NCI-H2196 treated with DMSO at 0.1 percent for 48 hours (cell line): ENCODE data around the gene CD3E.

Source experiments
- DNase-seq: peaks from one replicate; lab custom pipeline; 2025; ENCODE audit not compliant: unreplicated experiment; lab: John Stamatoyannopoulos, UW

Gene CD3E

GRCh38 chr11:118304568-118305248 lies at the start of gene CD3E:
CD3E (plus strand) TSS chr11:118304730; CDS start chr11:118304953, 223 bp downstream.
- no peak for DNase-seq

- no peak for DNase-seq
Measured at GRCh38 chr11:118258410-118258809, 46.1 kb upstream of the CD3E start.

- DNase-seq: no peak
Measured at GRCh38 chr11:118259138-118259537, 45.4 kb upstream of the CD3E start.

GRCh38 chr11:118260353-118260752 lies 44.2 kb upstream of the CD3E start:
- DNase-seq: no peak

- no peak for DNase-seq
Measured at GRCh38 chr11:118263112-118263511, 41.4 kb upstream of the CD3E start.

GRCh38 chr11:118263695-118264568 lies 40.6 kb upstream of the CD3E start, which contains the start of gene MPZL2:
MPZL2 (minus strand) TSS chr11:118264297; CDS start chr11:118264153, 144 bp downstream.
- DNase-seq: no peak

- DNase-seq: no peak
Measured at GRCh38 chr11:118264569-118265465, 39.7 kb upstream of the CD3E start.

- DNase-seq: no peak
Measured at GRCh38 chr11:118265954-118266353, 38.6 kb upstream of the CD3E start.

- no peak for DNase-seq
Measured at GRCh38 chr11:118267486-118267885, 37.0 kb upstream of the CD3E start.

GRCh38 chr11:118272001-118272400 lies 32.5 kb upstream of the CD3E start:
- DNase-seq: no peak

GRCh38 chr11:118274186-118274585 lies 30.3 kb upstream of the CD3E start:
- no peak for DNase-seq

- DNase-seq: no peak
Measured at GRCh38 chr11:118275176-118275575, 29.4 kb upstream of the CD3E start.

- no peak for DNase-seq
Measured at GRCh38 chr11:118276422-118276821, 28.1 kb upstream of the CD3E start.

GRCh38 chr11:118277312-118277711 lies 27.2 kb upstream of the CD3E start:
- DNase-seq: no peak

- DNase-seq: no peak
Measured at GRCh38 chr11:118281284-118281683, 23.2 kb upstream of the CD3E start.

GRCh38 chr11:118282606-118283005 lies 21.9 kb upstream of the CD3E start:
- DNase-seq: no peak

GRCh38 chr11:118283037-118283636 lies 21.4 kb upstream of the CD3E start:
- DNase-seq: no peak

- DNase-seq: no peak
Measured at GRCh38 chr11:118283756-118284350, 20.7 kb upstream of the CD3E start.

- no peak for DNase-seq
Measured at GRCh38 chr11:118286545-118286944, 18.0 kb upstream of the CD3E start.

- no peak for DNase-seq
Measured at GRCh38 chr11:118287006-118287405, 17.5 kb upstream of the CD3E start.
